Endothelial cell of umbilical vein (primary cell): ENCODE data around the gene PON2. TPM values are rescaled to one million over a fixed set of nuclear protein-coding genes. Genes with fewer than 3 reads are reported as not detected.

Source experiments
- BruUV-seq: library from RNA; stranded (reverse); fragments of 400-500 nt; replicated peaks from 2 replicates; lab custom pipeline; 2021; lab: Mats Ljungman, UMichigan
- CTCF ChIA-PET: fragments of 300-600, 350-600 bp; sonication (Branson Sonifier 250); formaldehyde crosslinking; loops from one replicate; lab custom pipeline; 2021; ENCODE audit warnings: antibody characterized with exemption, inconsistent platforms; lab: Charles Lee
- POLR2A ChIA-PET: fragments of 300-600, 350-600 bp; sonication (Branson Sonifier 250); formaldehyde crosslinking; loops from one replicate; lab custom pipeline; 2021; ENCODE audit warnings: antibody characterized with exemption, inconsistent platforms; lab: Charles Lee
- DNase-seq: peaks from one replicate; pipeline ENCODE4 v3.0.0-alpha.2; 2011; ENCODE audit warnings: low read depth, low spot score
- FAIRE-seq: peaks from 2 replicates; lab custom pipeline; 2011; peaks lifted over from hg19 to GRCh38; lab: Jason Lieb, UNC
- H2AFZ ChIP-seq: 2 replicates; pipeline ENCODE4 v1.6.0; 2012; ENCODE audit warnings: low read depth, low read length, control low read depth, inconsistent platforms
- H3K27ac ChIP-seq: 2 replicates; pipeline ENCODE4 v1.5.1; 2011; ENCODE audit warnings: low read depth, mild to moderate bottlenecking, control low read depth, low read length, moderate library complexity; ENCODE audit not compliant: insufficient read depth
- H3K27me3 ChIP-seq, 2 experiments: 2 replicates each; pipeline versions ENCODE4 v1.6.0 to v1.6.1; 2011; ENCODE audit warnings: low read length in 2 of 2, mixed read lengths in 1 of 2; ENCODE audit not compliant: control insufficient read depth in 2 of 2, insufficient read depth in 2 of 2
- H3K36me3 ChIP-seq, 2 experiments: 2 replicates in 1 of 2; 3 replicates in 1 of 2; pipeline ENCODE4 v1.5.1; 2011; ENCODE audit warnings: low read length in 2 of 2, mild to moderate bottlenecking in 1 of 2, moderate library complexity in 1 of 2; ENCODE audit not compliant: control insufficient read depth in 2 of 2, insufficient read depth in 2 of 2; ENCODE audit errors: extremely low read depth in 1 of 2
- H3K4me1 ChIP-seq: 3 replicates; pipeline ENCODE4 v1.5.1; 2011; ENCODE audit warnings: mild to moderate bottlenecking, low read length; ENCODE audit not compliant: control insufficient read depth, insufficient read depth; ENCODE audit errors: extremely low read depth
- H3K4me2 ChIP-seq: 2 replicates; pipeline ENCODE4 v1.6.1; 2011; ENCODE audit warnings: low read length, control low read depth, mixed read lengths; ENCODE audit not compliant: insufficient read depth
- H3K4me3 ChIP-seq, 3 experiments: fragments of 200-600 bp in 1 of 3; sonication (generic), shearing (Covaris generic) in 1 of 3; replicated peaks in 1 of 3; 2 replicates each; pipeline ENCODE4 v1.5.1; 2011 to 2016; ENCODE audit warnings: control low read depth in 3 of 3, low read length in 3 of 3, mild to moderate bottlenecking in 2 of 3, inconsistent platforms in 1 of 3, low read depth in 1 of 3, moderate library complexity in 1 of 3; ENCODE audit not compliant: insufficient read depth in 1 of 3
- H3K79me2 ChIP-seq: 2 replicates; pipeline ENCODE4 v1.6.0; 2012; ENCODE audit warnings: low read length, inconsistent platforms; ENCODE audit not compliant: control insufficient read depth, insufficient read depth
- H3K9ac ChIP-seq: replicated peaks from 2 replicates; pipeline ENCODE3; 2011; ENCODE audit warnings: low read length, control low read depth; ENCODE audit not compliant: insufficient read depth; ENCODE audit errors: extremely low read depth
- H3K9me1 ChIP-seq: replicated peaks from 3 replicates; pipeline ENCODE4 v1.6.0; 2011; ENCODE audit warnings: mild to moderate bottlenecking, low read length; ENCODE audit not compliant: control insufficient read depth, insufficient read depth; ENCODE audit errors: extremely low read depth
- H3K9me3 ChIP-seq: replicated peaks from 2 replicates; pipeline ENCODE4 v1.5.1; 2012; ENCODE audit warnings: low read length, inconsistent platforms; ENCODE audit not compliant: control insufficient read depth, insufficient read depth
- H4K20me1 ChIP-seq: replicated peaks from 2 replicates; pipeline ENCODE3; 2011; ENCODE audit warnings: mild to moderate bottlenecking, low read length; ENCODE audit not compliant: control insufficient read depth, insufficient read depth; ENCODE audit errors: extremely low read depth
- EZH2 ChIP-seq: IDR thresholded peaks from 2 replicates; pipeline ENCODE4 v1.6.1; 2012; ENCODE audit warnings: borderline replicate concordance, low read depth, mild to moderate bottlenecking, moderate library complexity, low read length, inconsistent platforms; ENCODE audit not compliant: severe bottlenecking
- FOS ChIP-seq: IDR thresholded peaks from 2 replicates; pipeline ENCODE4 v1.6.1; 2011; ENCODE audit warnings: mild to moderate bottlenecking, low read length, moderate library complexity, borderline replicate concordance; ENCODE audit not compliant: insufficient read depth
- GATA2 ChIP-seq: IDR thresholded peaks from 2 replicates; pipeline ENCODE4 v1.7.0; 2011; ENCODE audit warnings: low read depth, mild to moderate bottlenecking, moderate library complexity, mixed read lengths, low read length; ENCODE audit not compliant: insufficient read length, insufficient read depth
- JUN ChIP-seq: IDR thresholded peaks from 2 replicates; pipeline ENCODE4 v1.6.1; 2011; ENCODE audit warnings: borderline replicate concordance, low read depth; ENCODE audit not compliant: insufficient read length, insufficient read depth
- MYC ChIP-seq: IDR thresholded peaks from one replicate; pipeline ENCODE4 v1.6.1; 2011; ENCODE audit warnings: mild to moderate bottlenecking, low read depth, low read length
- POLR2A ChIP-seq: IDR thresholded peaks from 2 replicates; pipeline ENCODE4 v1.6.1; 2012; ENCODE audit warnings: low read depth, mild to moderate bottlenecking, control low read depth, low read length
- POLR2AphosphoS5 ChIP-seq: IDR thresholded peaks from 2 replicates; pipeline ENCODE4 v1.6.1; 2012; ENCODE audit warnings: low read depth, mild to moderate bottlenecking, control low read depth, low read length, moderate library complexity; ENCODE audit not compliant: insufficient read depth
- dilution Hi-C: fragments of 300-500 bp; cut with MboI; formaldehyde crosslinking; loops from one replicate; pipeline ENCODE4 v1.15.0; 2019; ENCODE audit warnings: low sequenced_read_pairs; ENCODE audit not compliant: extremely low pct_ligation_motif_present
- intact Hi-C: fragments of 100-400 bp; cut with micrococcal nuclease; formaldehyde crosslinking; loops from one replicate; pipeline ENCODE4 v1.10.0; 2022
- polyA plus RNA-seq, 4 experiments: library from polyadenylated mRNA; depleted of rRNA in 3 of 4; stranded (reverse) in 3 of 4; unstranded in 1 of 4; fragments of >200 nt; gene quantifications; 2 replicates each; pipeline versions ENCODE4 v1.2.1 to v1.2.3, GENCODE V29; 2011 to 2012; ENCODE audit warnings: missing spikeins in 1 of 4
- total RNA-seq: library from RNA; stranded (reverse); gene quantifications from 2 replicates; pipeline ENCODE4 v1.2.3, GENCODE V29; 2021
- TF ChIP-seq, protein P1 (sequence below): IDR thresholded peaks from 2 replicates; pipeline ENCODE4 v1.6.1; 2011; ENCODE audit not compliant: insufficient read depth, insufficient read length
- TF ChIP-seq, protein P2 (sequence below), 2 donors: IDR thresholded peaks; 1 replicate in 1 of 2; 2 replicates in 1 of 2; pipeline ENCODE4 v1.5.1; 2011; ENCODE audit warnings: low read length in 2 of 2, mild to moderate bottlenecking in 2 of 2, moderate library complexity in 2 of 2, control low read depth in 1 of 2, inconsistent platforms in 1 of 2, low read depth in 1 of 2; ENCODE audit not compliant: insufficient read depth in 1 of 2; ENCODE audit errors: extremely low read depth in 1 of 2

PON2 gene
- total and polyA plus RNA-seq, 2 donors (not counting 3 experiments of a cell fraction or from before 2014, with no cell fraction given), result 110 to 125 TPM

DNA sequence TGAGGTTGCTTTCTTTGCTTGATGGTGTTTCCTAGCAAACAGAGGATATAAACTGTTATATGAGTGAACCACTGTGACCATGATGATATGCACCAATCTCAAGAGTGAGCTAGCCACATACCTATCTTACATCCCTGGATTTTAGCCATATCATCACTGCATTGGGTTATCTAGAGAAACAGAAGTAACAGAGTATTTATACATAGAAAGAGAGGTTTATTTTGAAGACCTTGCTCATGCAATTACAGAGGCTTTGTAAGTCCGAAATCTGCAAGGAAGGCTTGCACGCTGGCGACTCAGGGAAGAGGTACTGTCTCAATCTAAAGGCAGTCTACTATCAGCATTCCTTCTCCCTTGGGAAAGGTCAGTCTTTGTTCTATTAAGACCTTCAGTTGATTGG is 11.8 kb upstream of the PON2 start:
- H3K4me1 ChIP-seq, result no peaks in the 10 kb centered on the region
- CTCF ChIA-PET, result no interaction called here
- H3K79me2 ChIP-seq, result no peaks in the 10 kb centered on the region
- no peaks in the 10 kb centered on the region for H3K9me1 ChIP-seq
- no peaks in the 10 kb centered on the region for H3K36me3 ChIP-seq
- no peak overlapping the region for H3K9ac ChIP-seq
- H3K9me3 ChIP-seq, result no peaks in the 10 kb centered on the region
- H3K27ac ChIP-seq, result no peak overlapping the region
- no peak overlapping the region for H3K4me2 ChIP-seq
- no peak overlapping the region for H3K4me3 ChIP-seq
- TF ChIP-seq GATA2 (no peak), EZH2 (no peak), POLR2AphosphoS5 (no peak), MYC (no peak), JUN (no peak), FOS (no peak), POLR2A (no peak)
- TF ChIP-seq, protein P1, sequence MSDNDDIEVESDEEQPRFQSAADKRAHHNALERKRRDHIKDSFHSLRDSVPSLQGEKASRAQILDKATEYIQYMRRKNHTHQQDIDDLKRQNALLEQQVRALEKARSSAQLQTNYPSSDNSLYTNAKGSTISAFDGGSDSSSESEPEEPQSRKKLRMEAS, result no peak
- TF ChIP-seq, protein P2, sequence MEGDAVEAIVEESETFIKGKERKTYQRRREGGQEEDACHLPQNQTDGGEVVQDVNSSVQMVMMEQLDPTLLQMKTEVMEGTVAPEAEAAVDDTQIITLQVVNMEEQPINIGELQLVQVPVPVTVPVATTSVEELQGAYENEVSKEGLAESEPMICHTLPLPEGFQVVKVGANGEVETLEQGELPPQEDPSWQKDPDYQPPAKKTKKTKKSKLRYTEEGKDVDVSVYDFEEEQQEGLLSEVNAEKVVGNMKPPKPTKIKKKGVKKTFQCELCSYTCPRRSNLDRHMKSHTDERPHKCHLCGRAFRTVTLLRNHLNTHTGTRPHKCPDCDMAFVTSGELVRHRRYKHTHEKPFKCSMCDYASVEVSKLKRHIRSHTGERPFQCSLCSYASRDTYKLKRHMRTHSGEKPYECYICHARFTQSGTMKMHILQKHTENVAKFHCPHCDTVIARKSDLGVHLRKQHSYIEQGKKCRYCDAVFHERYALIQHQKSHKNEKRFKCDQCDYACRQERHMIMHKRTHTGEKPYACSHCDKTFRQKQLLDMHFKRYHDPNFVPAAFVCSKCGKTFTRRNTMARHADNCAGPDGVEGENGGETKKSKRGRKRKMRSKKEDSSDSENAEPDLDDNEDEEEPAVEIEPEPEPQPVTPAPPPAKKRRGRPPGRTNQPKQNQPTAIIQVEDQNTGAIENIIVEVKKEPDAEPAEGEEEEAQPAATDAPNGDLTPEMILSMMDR (IDR thresholded peaks at IDR 0.05; ENCODE audit: extremely low read depth in 1 of 2, insufficient read depth in 1 of 2, low read depth in 1 of 2, low read length in 2 of 2), result no peak
- H3K27me3 ChIP-seq, result no peaks in the 10 kb centered on the region
- intact Hi-C loops (no loop called here), dilution Hi-C loops (no loop called here)
- H4K20me1 ChIP-seq, result no peaks in the 10 kb centered on the region
- no peak for FAIRE-seq
- H2AFZ ChIP-seq, result no peak overlapping the region
- POLR2A ChIA-PET, result no interaction called here
- BruUV-seq, result no TSS peak
- DNase-seq, result no peak
